ENCODE results near the gene MIA2. TPM values are rescaled to one million over a fixed set of nuclear protein-coding genes. Genes with fewer than 3 reads are reported as not detected.
A peak's percentile ranks its signal among the peaks of the same experiment; 100 is the strongest.
"Not testable (repeated sequence)": the region's sequence is repeated elsewhere in the genome, so short reads cannot be mapped to it uniquely, and the experiment has no call there.

Gene MIA2, protein sequence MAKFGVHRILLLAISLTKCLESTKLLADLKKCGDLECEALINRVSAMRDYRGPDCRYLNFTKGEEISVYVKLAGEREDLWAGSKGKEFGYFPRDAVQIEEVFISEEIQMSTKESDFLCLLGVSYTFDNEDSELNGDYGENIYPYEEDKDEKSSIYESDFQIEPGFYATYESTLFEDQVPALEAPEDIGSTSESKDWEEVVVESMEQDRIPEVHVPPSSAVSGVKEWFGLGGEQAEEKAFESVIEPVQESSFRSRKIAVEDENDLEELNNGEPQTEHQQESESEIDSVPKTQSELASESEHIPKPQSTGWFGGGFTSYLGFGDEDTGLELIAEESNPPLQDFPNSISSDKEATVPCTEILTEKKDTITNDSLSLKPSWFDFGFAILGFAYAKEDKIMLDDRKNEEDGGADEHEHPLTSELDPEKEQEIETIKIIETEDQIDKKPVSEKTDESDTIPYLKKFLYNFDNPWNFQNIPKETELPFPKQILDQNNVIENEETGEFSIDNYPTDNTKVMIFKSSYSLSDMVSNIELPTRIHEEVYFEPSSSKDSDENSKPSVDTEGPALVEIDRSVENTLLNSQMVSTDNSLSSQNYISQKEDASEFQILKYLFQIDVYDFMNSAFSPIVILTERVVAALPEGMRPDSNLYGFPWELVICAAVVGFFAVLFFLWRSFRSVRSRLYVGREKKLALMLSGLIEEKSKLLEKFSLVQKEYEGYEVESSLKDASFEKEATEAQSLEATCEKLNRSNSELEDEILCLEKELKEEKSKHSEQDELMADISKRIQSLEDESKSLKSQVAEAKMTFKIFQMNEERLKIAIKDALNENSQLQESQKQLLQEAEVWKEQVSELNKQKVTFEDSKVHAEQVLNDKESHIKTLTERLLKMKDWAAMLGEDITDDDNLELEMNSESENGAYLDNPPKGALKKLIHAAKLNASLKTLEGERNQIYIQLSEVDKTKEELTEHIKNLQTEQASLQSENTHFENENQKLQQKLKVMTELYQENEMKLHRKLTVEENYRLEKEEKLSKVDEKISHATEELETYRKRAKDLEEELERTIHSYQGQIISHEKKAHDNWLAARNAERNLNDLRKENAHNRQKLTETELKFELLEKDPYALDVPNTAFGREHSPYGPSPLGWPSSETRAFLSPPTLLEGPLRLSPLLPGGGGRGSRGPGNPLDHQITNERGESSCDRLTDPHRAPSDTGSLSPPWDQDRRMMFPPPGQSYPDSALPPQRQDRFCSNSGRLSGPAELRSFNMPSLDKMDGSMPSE (N-terminal part only)
- total RNA-seq = 21.2 and 24.7 TPM in 2 replicates

DNA sequence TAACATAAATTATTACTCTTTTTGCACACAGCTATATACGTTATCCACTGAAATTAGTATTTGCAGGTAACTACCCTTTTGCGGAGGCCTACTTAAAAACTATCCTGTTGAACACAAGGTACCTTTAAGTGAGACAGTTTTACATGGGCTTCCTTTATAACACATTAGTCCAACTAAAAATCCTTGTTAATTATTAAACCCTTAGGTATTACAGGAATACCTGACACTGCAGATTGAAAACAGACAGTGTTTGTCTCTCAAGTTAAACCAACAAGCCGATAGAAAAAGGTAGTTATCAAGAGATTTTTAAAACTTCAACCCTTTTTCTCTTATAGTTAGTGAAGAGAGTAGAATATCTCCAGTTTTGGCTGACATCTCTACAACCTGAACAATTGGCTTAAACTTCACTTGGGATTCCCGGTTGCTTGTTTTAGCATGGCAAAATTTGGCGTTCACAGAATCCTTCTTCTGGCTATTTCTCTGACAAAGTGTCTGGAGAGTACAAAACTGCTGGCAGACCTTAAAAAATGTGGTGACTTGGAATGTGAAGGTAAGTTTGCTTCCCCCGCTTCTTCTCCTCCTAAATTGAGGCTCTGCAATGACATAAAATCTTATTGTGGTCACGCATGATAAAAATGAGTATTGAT is at the start of gene MIA2:
TSS of gene MIA2 (plus strand) at position 236 of the 647 bp plus-strand sequence. CDS start at position 436, 200 bp downstream.
- no peak for DNase-seq

DNA sequence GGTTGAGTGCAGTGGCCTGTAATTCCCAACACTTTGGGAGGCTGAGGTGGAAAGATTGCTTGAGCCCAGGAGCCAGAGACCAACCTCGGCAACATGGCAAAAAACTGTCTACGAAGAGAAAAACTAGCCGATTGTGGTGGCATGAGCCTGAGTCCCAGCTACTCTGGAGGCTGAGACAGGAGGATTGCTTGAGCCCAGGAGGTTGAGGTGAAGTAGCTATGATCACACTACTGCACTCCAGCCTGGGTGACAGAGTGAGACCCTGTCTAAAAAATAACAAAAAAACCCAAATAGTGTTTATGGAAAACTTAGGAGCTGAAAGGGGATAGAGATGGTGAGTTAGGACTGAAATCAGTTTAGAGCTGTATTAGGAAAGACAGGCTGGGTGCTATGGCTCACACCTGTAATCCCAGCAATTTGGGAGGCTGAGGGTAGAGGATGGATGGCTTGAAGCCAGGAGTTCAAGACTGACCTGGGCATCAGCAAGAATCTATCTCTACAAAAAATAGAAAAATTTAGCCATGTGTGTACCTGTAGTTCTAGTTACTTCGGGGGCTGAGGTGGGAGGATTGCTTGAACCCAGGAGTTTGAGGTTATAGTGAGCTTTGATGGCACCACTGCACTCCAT is 49.0 kb upstream of the MIA2 start:
- no peak for DNase-seq

DNA sequence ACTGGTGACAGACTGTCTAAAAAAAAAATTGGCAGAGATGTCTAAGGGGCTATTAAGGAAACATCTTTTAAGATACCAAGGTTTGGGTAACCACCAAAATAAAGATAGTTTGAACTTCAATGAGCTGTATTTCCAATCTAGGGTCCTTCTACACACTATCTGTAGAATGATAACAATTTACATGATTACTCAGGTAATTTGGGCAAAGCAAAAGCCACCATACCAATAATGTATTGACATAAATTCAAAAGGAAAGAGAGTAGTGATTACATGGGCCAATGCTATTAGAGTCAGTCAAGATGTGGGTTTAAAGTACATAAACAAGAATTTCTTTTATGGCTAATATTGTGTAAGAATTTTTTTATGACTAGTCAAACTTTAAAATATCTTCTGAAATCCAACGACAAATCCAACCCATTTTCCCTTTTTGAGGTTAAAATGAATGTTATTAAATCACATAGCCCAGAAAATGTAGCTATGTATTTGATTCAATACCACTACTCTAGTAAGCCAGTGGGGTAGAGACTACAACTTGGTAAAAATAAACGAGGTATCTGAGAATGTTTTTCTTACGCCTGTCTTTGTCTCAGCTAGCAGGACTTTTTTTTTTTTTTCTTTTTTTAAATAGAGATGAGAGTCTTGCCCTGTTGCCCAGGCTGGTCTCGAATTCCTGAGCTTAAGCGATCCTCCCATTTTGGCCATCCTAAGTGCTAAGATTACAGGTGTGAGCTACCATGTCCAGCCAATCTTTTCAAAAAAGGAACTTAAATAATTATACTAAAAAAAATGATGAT is 48.3 kb upstream of the MIA2 start:
- no peak for DNase-seq

DNA sequence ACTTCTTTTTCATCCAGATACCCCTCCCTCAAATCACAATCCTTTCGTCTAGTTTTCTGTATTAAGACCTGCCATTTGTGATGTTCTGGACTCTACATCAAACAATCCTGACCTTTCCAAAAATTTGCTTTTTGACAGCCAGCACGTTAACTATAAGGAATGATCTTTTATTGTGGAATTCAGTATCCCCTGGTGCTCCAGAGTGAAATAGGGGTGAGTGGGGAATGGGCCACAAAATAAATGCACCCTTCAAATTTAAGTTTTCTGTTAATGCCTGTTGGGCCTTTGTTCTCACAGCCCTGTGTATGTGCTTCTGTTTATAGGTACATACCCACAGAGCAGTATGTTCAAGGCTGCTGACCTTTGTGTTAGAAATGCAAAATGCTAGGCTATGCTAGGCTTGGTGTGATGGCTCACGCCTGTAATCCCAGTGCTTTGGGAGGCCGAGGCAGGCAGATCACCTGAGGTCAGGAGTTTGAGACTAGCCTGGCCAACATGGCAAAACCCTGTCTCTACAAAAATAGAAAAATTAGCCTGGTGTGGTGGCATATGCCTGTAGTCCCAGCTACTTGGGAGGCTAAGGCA is 46.7 kb upstream of the MIA2 start:
- no peak for DNase-seq

- no peak for DNase-seq
Observed at GRCh38 chr14:39203659-39204606, 29.8 kb upstream of the MIA2 start.

- not testable (repeated sequence) for DNase-seq
Observed at GRCh38 chr14:39207430-39207829, 26.3 kb upstream of the MIA2 start.

DNA sequence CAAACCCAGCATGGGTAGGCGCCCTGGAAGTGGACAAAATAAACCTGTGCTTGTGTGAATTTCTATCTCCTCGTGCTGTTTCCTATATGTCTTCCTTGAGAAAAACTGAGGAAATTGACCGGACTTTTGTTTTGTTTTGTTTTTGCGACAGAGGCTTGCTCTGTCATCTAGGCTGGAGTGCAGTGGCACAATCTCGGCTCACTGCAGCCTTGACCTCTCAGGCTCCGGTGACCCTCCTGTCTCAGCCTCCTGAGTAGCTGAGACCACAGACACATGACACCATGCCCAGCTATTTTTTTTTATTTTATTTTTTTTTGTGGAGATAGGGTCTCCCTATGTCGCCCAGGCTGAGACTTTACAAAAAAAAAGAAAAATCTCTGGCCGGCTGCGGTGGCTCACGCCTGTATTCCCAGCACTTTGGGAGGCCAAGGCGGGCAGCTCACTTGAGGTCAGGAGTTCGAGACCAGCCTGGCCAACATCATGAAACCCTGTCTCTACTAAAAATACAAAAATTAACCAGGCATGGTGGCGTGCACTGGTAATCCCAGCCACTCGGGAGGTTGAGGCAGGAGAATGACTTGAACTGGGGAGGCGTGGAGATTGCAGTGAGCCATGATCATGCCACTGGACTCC is 22.5 kb upstream of the MIA2 start:
- DNase-seq = no peak

DNA sequence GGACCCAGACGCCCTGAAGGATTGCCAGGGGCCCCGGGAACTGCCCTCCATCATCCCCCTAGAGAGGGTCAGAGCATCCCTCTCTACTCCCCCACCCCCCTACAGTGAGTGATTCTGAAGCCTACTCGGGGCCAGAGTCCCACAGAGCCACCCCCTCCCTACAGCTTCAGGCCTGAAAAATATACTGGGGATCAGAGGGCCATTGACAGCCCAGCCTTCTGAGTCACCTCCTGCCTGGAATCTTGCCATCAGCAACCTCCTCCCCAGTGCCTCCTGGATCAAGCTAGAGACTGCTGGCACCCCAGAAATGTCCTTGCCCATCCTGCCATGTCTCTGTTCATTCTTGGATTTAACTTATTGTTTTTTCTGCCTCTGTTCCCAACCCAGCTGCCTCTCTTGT is 21.7 kb upstream of the MIA2 start:
- peak; percentile 29 for DNase-seq

DNA sequence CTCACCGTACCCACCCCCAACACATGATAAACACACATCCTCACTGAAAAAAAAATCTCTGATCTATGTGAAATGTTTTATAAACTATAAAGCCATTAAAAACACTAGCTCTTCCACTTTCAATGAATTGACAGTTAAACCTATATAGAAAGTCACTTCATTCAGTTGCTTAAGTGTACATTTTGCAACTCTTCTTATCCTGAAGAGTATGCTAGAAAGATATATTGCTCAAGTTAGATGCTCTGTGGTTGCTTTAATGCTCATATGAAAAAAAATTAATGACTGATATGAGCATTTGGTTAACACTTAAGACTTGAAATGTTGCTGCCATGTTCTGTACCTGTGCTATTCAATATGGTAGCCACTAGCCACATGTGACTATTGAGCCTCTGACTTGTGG is 21.0 kb upstream of the MIA2 start:
- no peak for DNase-seq

DNA sequence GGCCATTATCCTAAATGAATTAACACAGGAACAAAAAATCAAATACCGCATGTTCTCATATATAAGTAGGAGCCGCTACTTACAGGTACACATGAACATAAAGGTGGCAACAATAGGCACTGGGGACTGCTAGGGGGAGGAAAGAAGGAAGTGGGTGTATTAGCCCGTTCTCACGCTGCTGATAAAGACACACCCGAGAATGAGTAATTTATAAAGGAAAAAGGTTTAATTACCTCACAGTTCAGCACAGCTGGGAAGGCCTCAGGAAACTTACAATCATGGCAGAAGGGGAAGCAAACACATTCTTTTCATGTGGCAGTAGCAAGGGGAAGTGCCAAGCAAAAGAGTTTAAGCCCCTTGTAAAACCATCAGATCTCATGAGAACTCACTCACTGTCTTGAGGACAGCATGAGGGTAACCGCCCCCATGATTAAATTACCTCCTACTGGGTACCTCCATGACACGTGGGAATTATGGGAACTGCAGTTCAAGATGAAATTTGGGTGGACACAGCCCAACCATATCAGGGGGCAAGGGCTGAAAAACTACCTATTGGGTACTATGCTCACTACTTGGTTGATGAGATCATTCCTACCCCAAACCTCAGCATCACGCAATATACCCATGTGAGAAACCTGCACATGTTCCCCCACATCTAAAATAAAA is 16.4 kb upstream of the MIA2 start:
- peak; percentile 72 for DNase-seq

GRCh38 chr14:39218171-39218769 is 15.4 kb upstream of the MIA2 start:
- peak; percentile 70 for DNase-seq

DNA sequence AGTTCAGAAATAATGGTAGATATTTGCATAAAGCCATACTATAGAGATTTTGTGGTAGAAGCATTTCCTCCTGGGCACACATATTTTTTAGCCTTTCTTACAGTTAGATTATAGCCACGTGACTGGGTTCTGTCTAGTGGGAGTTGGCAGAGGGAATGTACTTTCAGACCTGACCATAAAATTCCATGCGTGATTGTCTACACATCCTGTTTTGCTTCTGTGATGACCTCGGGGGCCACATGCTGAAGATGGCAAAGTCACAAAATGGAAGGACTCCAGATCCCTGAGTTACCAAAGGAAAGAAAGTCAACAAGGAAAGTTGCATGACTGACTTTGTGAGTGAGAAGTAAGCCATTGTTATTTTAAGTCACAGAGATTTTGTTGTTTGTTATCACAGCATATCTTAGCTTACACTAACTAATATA is 14.6 kb upstream of the MIA2 start:
- DNase-seq = peak; percentile 93

DNA sequence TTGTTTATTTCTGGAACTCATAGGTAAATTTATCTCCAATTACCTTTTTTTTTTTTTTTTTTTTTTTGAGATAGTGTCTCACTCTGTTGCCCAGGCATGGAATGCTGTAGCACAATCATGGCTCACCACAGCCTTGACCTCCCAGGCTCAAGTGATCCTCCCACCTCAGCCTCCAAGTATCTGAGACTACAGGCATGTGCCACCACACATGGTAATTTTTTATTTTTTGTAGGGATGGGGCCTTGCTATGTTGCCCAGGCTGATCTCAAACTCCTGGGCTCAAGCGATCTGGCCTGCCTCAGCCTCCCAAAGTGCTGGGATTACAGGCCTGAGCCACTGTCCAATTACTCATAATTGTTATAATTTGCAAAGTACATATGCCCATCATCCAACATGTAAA is 13.2 kb upstream of the MIA2 start:
- not testable (repeated sequence) for DNase-seq

DNA sequence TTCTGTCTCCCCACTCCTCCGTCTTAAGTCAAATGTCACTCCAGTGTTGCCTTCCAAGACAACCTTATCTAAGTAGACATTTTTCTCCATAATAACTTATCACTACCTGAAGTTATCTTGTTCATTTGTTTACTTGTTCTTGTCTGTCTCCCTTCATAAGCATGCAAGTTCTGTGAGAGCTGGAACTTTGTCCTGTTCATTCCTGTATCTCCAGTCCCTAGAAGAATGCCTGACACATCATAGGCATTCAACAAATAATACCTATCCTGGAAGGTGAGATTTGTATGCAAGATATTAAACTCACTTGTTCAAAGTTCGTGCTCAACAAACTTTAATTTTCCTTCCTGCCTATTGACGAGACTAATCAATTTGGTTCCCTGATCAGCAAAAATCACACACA is 5.7 kb upstream of the MIA2 start:
- no peak for DNase-seq

GRCh38 chr14:39228509-39229221 is 5.0 kb upstream of the MIA2 start:
- no peak for DNase-seq

GRCh38 chr14:39229222-39229543 is 4.5 kb upstream of the MIA2 start:
- no peak for DNase-seq

GRCh38 chr14:39229601-39230110 is 4.1 kb upstream of the MIA2 start:
- DNase-seq = no peak

Data from dermis blood vessel endothelial cell (primary cell).